ENCODE results near the gene PROCR. TPM values are rescaled to one million over a fixed set of nuclear protein-coding genes. Genes with fewer than 3 reads are reported as not detected.

Gene PROCR
- total and polyA plus RNA-seq, 4 donors: 3.7 to 7.6 (median 6.0) TPM

GRCh38 chr20:35206802-35207201 is 34.9 kb downstream of the PROCR start:
- 99% methylated on average over 1 of the region's 1 CpG for WGBS
- Histone ChIP-seq H3K27ac (ENCODE audit: low read depth in 1 of 2, low read length in 2 of 2) (peak overlapping the region in 1 of 2 donors; percentile 5), H3K9me3 (ENCODE audit: control insufficient read depth in 4 of 4, low read length in 3 of 4) (no peaks in the 10 kb centered on the region)

More at GRCh38 chr20:35206802-35207201, 34.9 kb downstream of the PROCR start:
- Histone ChIP-seq H3K4me1 (ENCODE audit: control insufficient read depth in 4 of 4, insufficient read depth in 4 of 4, low read length in 3 of 4) (peaks cover 0 to 9% (median 5%) of the 10 kb centered on the region in 4 donors), H3K4me3 (ENCODE audit: low read depth in 1 of 3, low read length in 3 of 3) (no peak overlapping the region), H3K36me3 (ENCODE audit: control insufficient read depth in 4 of 4, insufficient read depth in 3 of 4, low read depth in 1 of 4, low read length in 3 of 4) (no peaks in the 10 kb centered on the region), H3K27me3 (ENCODE audit: control insufficient read depth in 4 of 4, insufficient read depth in 4 of 4, low read length in 3 of 4) (no peaks in the 10 kb centered on the region), H3K9ac (ENCODE audit: low read depth in 1 of 2, low read length in 2 of 2) (no peak overlapping the region)
- TF ChIP-seq FOXA2 (IDR thresholded peaks at IDR 0.05) (no peak), RAD21 (IDR thresholded peaks at IDR 0.05) (no peak), NR2F2 (IDR thresholded peaks at IDR 0.05) (no peak), SP1 (IDR thresholded peaks at IDR 0.05) (no peak), JUND (IDR thresholded peaks at IDR 0.05) (no peak), GABPA (IDR thresholded peaks at IDR 0.05 in 1 of 2, conservative IDR thresholded peaks at IDR 0.05 in 1 of 2) (no peak), HNF4A (conservative IDR thresholded peaks at IDR 0.05) (no peak), ATF3 (IDR thresholded peaks at IDR 0.05) (no peak), HNF4G (IDR thresholded peaks at IDR 0.05) (no peak), YY1 (IDR thresholded peaks at IDR 0.05) (no peak), REST (IDR thresholded peaks at IDR 0.05) (no peak), EGR1 (IDR thresholded peaks at IDR 0.05; ENCODE audit: low read depth in 2 of 2) (no peak), FOXA1 (IDR thresholded peaks at IDR 0.05) (no peak), TAF1 (conservative IDR thresholded peaks at IDR 0.05) (no peak), CTCF (IDR thresholded peaks at IDR 0.05; ENCODE audit: low read depth, low read length, missing input control) (no peak)
- TF ChIP-seq, protein P1, sequence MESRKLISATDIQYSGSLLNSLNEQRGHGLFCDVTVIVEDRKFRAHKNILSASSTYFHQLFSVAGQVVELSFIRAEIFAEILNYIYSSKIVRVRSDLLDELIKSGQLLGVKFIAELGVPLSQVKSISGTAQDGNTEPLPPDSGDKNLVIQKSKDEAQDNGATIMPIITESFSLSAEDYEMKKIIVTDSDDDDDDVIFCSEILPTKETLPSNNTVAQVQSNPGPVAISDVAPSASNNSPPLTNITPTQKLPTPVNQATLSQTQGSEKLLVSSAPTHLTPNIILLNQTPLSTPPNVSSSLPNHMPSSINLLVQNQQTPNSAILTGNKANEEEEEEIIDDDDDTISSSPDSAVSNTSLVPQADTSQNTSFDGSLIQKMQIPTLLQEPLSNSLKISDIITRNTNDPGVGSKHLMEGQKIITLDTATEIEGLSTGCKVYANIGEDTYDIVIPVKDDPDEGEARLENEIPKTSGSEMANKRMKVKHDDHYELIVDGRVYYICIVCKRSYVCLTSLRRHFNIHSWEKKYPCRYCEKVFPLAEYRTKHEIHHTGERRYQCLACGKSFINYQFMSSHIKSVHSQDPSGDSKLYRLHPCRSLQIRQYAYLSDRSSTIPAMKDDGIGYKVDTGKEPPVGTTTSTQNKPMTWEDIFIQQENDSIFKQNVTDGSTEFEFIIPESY (IDR thresholded peaks at IDR 0.05): no peak
- no peak for DNase-seq (ENCODE audit: low spot score)

All from liver (tissue), 9 donors.